ENCODE results near the gene ATG16L1. TPM values are rescaled to one million over a fixed set of nuclear protein-coding genes. Genes with fewer than 3 reads are reported as not detected.

Gene ATG16L1
- total and polyA plus RNA-seq, 2 of the 4 experiments (the other 2 are of a cell fraction) = 20.0 to 26.2 TPM

DNA sequence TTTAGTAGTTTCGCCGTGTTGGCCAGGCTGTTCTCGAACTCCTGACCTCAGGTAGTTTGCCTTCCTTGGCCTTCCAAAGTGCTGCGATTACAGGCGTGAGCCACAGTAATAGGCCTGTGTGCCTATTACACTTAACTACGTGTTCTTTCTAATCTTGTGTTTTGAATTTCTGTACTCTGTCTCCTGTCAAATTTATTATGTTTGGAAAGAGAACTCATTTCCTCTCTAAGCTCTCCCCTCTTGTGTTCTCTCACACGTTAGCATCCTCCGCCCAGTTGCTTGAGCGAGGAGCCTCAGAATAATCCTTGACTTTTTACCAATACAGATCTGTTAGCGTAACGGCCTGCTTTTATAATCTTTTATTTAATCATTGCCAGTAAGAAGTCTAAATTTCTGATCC, 3.7 kb downstream of the ATG16L1 start:
- Histone ChIP-seq H3K27me3 (ENCODE audit: control insufficient read depth, insufficient read depth, low read length) (no peaks in the 10 kb centered on the region), H4K5ac (ENCODE audit: low read depth, low read length) (no peak overlapping the region), H3K4me3 (ENCODE audit: insufficient read depth, low read depth, low read length) (no peak overlapping the region), H3K4ac (ENCODE audit: low read depth, low read length) (no peak overlapping the region), H2BK15ac (ENCODE audit: low read depth, low read length) (no peak overlapping the region), H2BK20ac (ENCODE audit: low read depth, low read length) (no peak overlapping the region), H3K4me2 (ENCODE audit: low read depth, low read length) (no peak overlapping the region), H4K20me1 (ENCODE audit: insufficient read depth, low read length) (peaks cover 17% of the 10 kb centered on the region; the same call in 1 of the 2 replicates), H2BK120ac (ENCODE audit: low read depth, low read length) (no peak overlapping the region), H3K79me1 (ENCODE audit: low read depth in 1 of 2, low read length in 2 of 2) (peaks cover 12 to 52% of the 10 kb centered on the region in 2 experiments), H3K9ac (ENCODE audit: low read depth, low read length) (no peak overlapping the region), H3K9me1 (ENCODE audit: insufficient read depth, low read length) (peaks cover 8% of the 10 kb centered on the region; the same call in 1 of the 2 replicates), H4K91ac (ENCODE audit: insufficient read depth, low read depth, low read length) (no peak overlapping the region), H3K9me3 (ENCODE audit: control insufficient read depth, insufficient read depth, low read length) (no peaks in the 10 kb centered on the region), H3K18ac (ENCODE audit: low read depth, low read length) (no peak overlapping the region), H3K27ac (ENCODE audit: insufficient read depth, low read length) (no peak overlapping the region), H2AFZ (replicated peaks; ENCODE audit: low read length, poor library complexity) (no peak overlapping the region), H2AK9ac (replicated peaks; ENCODE audit: low read depth, low read length, poor library complexity) (no peak overlapping the region), H2BK5ac (ENCODE audit: low read depth, low read length, poor library complexity, severe bottlenecking) (no peak overlapping the region), H3K14ac (replicated peaks; ENCODE audit: low read depth, low read length) (no peak overlapping the region), H3K4me1 (ENCODE audit: control insufficient read depth, insufficient read depth, low read length) (peaks cover 2% of the 10 kb centered on the region; the same call in 1 of the 2 replicates), H4K8ac (ENCODE audit: low read depth in 2 of 2, low read length in 2 of 2) (no peak overlapping the region), H2AK5ac (ENCODE audit: low read depth, low read length) (no peak overlapping the region), H3K36me3 (ENCODE audit: control insufficient read depth, insufficient read depth, low read length) (peaks cover 13% of the 10 kb centered on the region), H3K56ac (ENCODE audit: extremely low read depth, insufficient read depth, low read length) (no peak overlapping the region), H3K23ac (ENCODE audit: low read depth, low read length) (no peak overlapping the region)
- intact Hi-C loops (cut with micrococcal nuclease) (loop anchor here (10.0 kb wide), 1 partner anchor 270 kb away; no protein-coding TSS in a partner anchor), dilution Hi-C loops (cut with HindIII; ENCODE audit: low sequenced_read_pairs, unreplicated experiment) (no loop called here), in situ Hi-C loops (cut with MboI; ENCODE audit: low sequenced_read_pairs) (no loop called here)
- DNase-seq (no peak), ATAC-seq (ENCODE audit: low read depth) (no peak)
- no CpG with 5 or more reads among the region's 11 CpGs for WGBS, 2 experiments (ENCODE audit: extremely low coverage in 2 of 2, insufficient read length in 1 of 2)
- CTCF ChIA-PET = no interaction called here
- TF ChIP-seq MAFK (IDR thresholded peaks at IDR 0.05; ENCODE audit: low read depth, low read length) (no peak), NFE2L2 (IDR thresholded peaks at IDR 0.05; ENCODE audit: low read depth, low read length) (no peak), MXI1 (IDR thresholded peaks at IDR 0.05; ENCODE audit: borderline replicate concordance, low read depth, low read length) (no peak), BHLHE40 (IDR thresholded peaks at IDR 0.05; ENCODE audit: low read depth, low read length) (no peak), FOS (IDR thresholded peaks at IDR 0.05; ENCODE audit: low read depth, low read length) (no peak), RFX5 (IDR thresholded peaks at IDR 0.05; ENCODE audit: low read depth, low read length) (no peak), CEBPB (IDR thresholded peaks at IDR 0.05; ENCODE audit: low read depth, low read length) (no peak)
- TF ChIP-seq, protein P1, sequence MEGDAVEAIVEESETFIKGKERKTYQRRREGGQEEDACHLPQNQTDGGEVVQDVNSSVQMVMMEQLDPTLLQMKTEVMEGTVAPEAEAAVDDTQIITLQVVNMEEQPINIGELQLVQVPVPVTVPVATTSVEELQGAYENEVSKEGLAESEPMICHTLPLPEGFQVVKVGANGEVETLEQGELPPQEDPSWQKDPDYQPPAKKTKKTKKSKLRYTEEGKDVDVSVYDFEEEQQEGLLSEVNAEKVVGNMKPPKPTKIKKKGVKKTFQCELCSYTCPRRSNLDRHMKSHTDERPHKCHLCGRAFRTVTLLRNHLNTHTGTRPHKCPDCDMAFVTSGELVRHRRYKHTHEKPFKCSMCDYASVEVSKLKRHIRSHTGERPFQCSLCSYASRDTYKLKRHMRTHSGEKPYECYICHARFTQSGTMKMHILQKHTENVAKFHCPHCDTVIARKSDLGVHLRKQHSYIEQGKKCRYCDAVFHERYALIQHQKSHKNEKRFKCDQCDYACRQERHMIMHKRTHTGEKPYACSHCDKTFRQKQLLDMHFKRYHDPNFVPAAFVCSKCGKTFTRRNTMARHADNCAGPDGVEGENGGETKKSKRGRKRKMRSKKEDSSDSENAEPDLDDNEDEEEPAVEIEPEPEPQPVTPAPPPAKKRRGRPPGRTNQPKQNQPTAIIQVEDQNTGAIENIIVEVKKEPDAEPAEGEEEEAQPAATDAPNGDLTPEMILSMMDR (conservative IDR thresholded peaks at IDR 0.05; ENCODE audit: low read depth, low read length) = no peak
- no TSS peak for BruUV-seq (replicated peaks)
- POLR2A ChIA-PET (ENCODE audit: unreplicated experiment) = no interaction called here

Data from IMR-90 (cell line).